ENCODE measurements around the gene SLIRP.

SLIRP gene

GRCh38 chr14:77752266-77752665 lies 44.4 kb downstream of the SLIRP start:
- POLR2A ChIA-PET: no interaction called here
- TF ChIP-seq CTCF (IDR thresholded peaks at IDR 0.05; ENCODE audit: insufficient read depth, low read length, missing control alignments): no peak
- CTCF ChIA-PET: interaction anchor here (1.7 kb wide), 1 partner anchor 12 kb away, joined by 4 read pairs; no protein-coding TSS in a partner anchor
- no peak overlapping the region for H3K4me3 ChIP-seq (ENCODE audit: low read depth, low read length)
- DNase-seq (ENCODE audit: low read depth, low spot score): no peak

- H3K4me3 ChIP-seq (ENCODE audit: low read depth, low read length): no peak overlapping the region
- no peak for TF ChIP-seq CTCF (IDR thresholded peaks at IDR 0.05; ENCODE audit: insufficient read depth, low read length, missing control alignments)
- DNase-seq (ENCODE audit: low read depth, low spot score): no peak
- CTCF ChIA-PET: interaction anchor here (1.7 kb wide), 1 partner anchor 13 kb away, joined by 4 read pairs; no protein-coding TSS in a partner anchor
- POLR2A ChIA-PET: no interaction called here
These were observed 45.1 kb downstream of the SLIRP start for GRCh38 chr14:77752799-77753516.

GRCh38 chr14:77760381-77761204 lies 52.7 kb downstream of the SLIRP start, which contains the start of gene SNW1:
TSS of gene SNW1 (minus strand) at chr14:77761156. CDS start at chr14:77761127, 29 bp downstream.
- TF ChIP-seq CTCF (IDR thresholded peaks at IDR 0.05; ENCODE audit: insufficient read depth, low read length, missing control alignments): no peak
- peak within 1 kb of the TSS; percentile 97 for H3K4me3 ChIP-seq (ENCODE audit: low read depth, low read length)
- peak; percentile 63 for DNase-seq (ENCODE audit: low read depth, low spot score)
- ChIA-PET POLR2A (interaction anchor here (1.2 kb wide), 1 partner anchor 40 kb away, joined by 3 read pairs; the partner anchor contains the start of gene ADCK1), CTCF (interaction anchor here (0.7 to 1.8 kb wide), 6 partner anchors 9 to 847 kb away, joined by 3 to 7 read pairs (median 3); partner anchors contain the start of gene ADCK1)

GRCh38 chr14:77761205-77761931 lies 53.5 kb downstream of the SLIRP start:
- peak overlapping the region; percentile 97 for H3K4me3 ChIP-seq (ENCODE audit: low read depth, low read length)
- no peak for DNase-seq (ENCODE audit: low read depth, low spot score)
- CTCF ChIA-PET: interaction anchor here (0.9 to 1.8 kb wide), 4 partner anchors 10 to 848 kb away, joined by 3 to 7 read pairs (median 4); partner anchors contain the start of gene ADCK1
- POLR2A ChIA-PET: interaction anchor here (1.2 kb wide), 1 partner anchor 39 kb away, joined by 3 read pairs; the partner anchor contains the start of gene ADCK1
- TF ChIP-seq CTCF (IDR thresholded peaks at IDR 0.05; ENCODE audit: insufficient read depth, low read length, missing control alignments): peak; percentile 21

- POLR2A ChIA-PET: no interaction called here
These were observed 55.4 kb downstream of the SLIRP start for GRCh38 chr14:77763316-77763715.

More at GRCh38 chr14:77763316-77763715, 55.4 kb downstream of the SLIRP start:
- H3K4me3 ChIP-seq (ENCODE audit: low read depth, low read length): no peak overlapping the region
- DNase-seq (ENCODE audit: low read depth, low spot score): no peak
- CTCF ChIA-PET: no interaction called here
- TF ChIP-seq CTCF (IDR thresholded peaks at IDR 0.05; ENCODE audit: insufficient read depth, low read length, missing control alignments): no peak
